GM18517 (cell line): ENCODE measurements around the gene PIEZO2.

Experiments used
- ATAC-seq: cut with Tn5 transposase; IDR thresholded peaks from one replicate; pipeline ENCODE4 v1.9.1; 2021; ENCODE audit warnings: mild to moderate bottlenecking, moderate library complexity; ENCODE audit not compliant: unreplicated experiment

Gene PIEZO2

DNA sequence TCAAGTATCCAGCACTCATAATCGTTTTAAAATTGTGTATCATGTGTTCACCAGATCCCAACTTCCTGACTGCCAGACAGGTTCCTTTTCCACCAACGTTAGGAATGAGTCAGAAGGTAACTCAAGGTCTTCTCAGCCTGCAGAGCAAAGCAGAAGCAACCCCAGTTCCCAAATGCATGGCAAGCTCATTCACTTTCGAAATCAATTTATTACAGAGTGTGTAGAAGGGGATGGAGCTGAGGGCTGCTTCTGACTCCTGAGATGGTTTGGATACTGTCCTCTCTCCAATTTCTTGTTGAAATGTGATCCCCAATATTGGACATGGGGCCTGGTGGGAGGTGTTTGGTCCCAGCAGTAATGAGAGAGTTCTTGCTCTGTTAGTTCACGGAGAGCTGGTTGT is 114.5 kb downstream of the PIEZO2 start:
- ATAC-seq, result no peak

DNA sequence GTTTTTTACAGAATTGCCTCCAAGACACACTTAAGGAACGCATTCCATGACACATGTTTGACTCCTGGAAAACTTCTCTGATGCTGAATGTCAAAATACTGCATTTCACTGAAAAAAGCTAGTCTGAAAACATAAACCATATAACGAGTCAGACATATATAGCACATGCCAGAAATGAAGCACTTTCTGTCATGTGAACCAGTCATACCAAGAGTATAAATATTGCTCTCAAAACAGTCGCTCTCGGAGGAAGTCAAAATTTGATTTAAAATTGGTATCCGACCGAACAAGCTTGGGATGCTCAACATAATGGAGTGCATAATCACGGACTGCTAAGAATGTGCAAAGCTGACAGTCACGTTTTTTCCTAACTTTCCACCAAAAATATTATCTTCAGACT is 115.9 kb downstream of the PIEZO2 start:
- no peak for ATAC-seq

DNA sequence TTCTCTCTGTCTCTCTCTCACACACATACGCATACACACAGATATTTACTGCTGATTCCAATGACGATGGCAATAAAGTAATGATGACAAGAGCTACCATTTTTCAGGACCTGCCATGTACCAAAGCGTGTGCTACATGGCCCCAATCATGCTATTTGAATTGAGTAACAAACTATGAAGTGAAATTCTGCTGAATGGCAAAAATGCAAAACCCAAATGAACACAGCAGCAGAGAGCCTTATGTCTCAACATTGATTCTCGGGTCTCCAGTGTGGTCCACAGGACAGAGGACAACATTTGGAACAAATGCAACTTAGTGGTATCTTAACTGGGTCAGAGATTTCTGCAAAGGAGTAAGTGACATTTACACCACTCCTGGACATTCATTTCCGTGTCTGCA is 117.4 kb downstream of the PIEZO2 start:
- no peak for ATAC-seq

DNA sequence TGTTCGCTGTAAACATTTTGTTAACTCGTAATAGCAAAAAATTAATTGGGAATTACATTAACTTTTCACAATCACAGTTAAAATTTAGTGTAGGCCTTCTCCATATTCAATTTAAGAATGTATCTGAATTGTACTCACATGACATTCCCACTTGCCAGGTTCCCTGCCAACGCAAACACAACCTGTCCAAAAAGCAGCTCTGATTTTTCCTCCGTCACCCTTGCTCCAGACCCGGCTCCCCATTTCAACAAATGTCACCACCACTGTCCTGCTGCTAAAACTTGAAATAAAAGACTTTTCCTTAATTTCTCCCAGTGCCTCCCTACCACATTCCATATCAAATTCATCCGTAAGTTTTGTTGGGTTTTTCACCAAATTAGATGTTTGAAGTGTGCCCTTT is 120.3 kb downstream of the PIEZO2 start:
- ATAC-seq, result no peak

DNA sequence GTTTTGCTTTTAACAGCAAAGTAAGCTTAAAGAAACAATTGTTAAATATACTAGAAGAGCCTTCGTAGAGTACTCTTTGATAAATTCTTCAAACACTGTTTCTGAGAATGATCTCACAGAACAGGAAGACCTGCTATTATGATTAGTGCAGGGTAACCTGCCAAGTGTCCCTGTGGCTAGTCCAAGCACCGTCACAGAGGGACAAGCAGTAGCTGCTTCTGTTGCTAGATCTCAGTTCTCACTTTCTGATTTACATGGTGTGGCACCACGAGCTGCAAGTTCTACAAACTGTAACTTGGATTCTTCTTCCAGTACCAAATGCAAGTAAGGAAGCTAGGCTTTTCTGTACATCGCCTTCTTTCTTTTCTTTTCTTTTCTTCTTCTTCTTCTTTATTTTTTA is 121.5 kb downstream of the PIEZO2 start:
- ATAC-seq, result no peak

DNA sequence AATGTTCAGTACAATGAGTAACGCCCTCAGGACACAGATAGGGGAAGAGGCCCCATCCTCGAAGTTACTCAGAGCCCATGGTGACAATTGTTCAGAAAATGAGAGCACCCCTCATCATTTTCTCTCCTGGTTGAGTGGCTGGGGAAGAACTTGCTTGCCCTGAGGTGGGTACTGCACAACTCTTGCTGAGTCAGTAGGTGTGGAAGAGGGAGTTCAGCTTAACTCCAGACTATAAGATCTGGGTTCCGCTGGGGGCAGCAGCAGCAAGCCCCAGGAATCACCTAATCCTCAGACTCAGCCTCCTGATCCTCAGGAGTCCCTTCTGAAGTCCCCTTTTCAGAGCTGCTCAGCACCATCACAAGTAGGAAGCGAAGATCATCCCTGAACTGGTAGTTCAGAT is 123.7 kb downstream of the PIEZO2 start:
- ATAC-seq, result no peak

DNA sequence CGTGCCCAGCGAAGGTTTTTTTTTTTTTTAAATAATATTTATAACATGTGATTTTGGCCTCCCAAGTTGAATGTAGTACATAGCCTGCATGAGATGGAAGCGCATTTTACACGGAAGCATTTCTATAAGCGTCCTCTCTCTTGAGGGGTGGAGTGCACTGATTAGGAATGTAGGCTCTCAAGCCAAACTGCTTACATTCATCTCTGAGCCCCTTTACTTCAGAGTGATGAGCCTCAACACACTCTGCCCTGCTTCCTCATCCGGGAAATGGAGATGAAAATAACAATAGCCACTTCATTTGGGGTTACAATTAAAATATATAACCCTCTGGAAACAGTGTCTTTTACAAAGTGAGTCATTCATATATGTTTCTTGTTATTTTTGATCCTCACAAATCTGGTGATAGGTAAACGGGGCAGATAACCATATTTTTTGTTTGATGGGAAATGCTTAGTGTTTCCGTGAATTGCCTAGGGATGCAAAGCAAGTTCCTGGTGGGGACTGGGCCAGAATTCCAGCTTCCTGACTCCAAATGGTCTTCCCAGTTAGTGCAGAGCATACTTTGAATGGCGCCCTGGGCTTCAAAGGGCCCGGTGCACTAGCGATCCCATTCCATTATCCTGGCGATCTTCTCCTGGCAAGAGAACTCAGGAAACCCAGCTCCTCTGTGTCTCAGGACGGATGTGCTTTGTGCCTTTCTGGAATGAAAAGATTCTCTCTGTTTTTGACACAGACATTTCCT is 124.3 kb downstream of the PIEZO2 start:
- ATAC-seq, result no peak

DNA sequence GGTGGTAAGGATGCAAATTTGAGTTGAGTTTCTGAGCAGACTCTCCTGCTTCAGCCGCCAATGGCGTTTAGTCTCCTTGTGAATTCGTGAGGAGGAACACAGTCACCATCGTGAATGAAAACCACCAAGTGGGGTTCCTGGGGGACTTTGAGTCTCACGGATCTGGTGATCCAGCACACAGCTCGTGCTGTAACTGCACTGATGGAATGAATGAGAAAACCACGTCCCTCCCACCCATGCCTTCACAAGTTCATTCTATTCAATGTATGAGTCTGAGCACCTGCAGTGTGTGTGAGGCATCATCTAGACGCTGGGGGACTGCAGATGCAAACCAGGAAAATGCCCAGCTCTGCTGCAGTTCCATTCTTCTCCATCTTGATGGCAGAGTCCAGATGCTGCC is 127.9 kb downstream of the PIEZO2 start:
- no peak for ATAC-seq

DNA sequence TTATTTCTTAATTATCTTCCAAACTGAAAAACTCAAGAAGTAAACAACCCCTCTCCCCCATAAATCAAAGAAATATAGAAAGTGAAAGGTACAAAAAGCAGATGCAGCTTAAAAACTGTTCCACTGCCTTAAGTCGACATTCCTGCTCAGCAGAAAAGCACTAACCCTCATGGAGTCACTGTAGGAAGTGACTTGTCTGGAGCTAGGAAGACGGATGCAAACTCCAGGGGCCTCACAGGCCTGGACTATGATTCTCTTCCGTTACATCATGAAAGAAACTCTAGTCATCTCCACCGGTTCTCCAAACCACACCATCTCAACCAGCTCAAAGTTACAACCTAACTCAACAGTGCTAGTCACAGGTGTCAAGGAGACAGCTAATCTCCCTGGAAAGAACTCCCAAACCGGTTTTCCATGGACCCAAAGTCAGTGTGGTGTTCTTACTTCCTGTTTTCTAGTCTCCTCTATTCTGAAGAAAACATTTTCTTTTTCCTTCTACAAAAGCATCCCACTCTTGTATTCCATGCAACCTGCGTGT is 128.4 kb downstream of the PIEZO2 start:
- ATAC-seq, result no peak

DNA sequence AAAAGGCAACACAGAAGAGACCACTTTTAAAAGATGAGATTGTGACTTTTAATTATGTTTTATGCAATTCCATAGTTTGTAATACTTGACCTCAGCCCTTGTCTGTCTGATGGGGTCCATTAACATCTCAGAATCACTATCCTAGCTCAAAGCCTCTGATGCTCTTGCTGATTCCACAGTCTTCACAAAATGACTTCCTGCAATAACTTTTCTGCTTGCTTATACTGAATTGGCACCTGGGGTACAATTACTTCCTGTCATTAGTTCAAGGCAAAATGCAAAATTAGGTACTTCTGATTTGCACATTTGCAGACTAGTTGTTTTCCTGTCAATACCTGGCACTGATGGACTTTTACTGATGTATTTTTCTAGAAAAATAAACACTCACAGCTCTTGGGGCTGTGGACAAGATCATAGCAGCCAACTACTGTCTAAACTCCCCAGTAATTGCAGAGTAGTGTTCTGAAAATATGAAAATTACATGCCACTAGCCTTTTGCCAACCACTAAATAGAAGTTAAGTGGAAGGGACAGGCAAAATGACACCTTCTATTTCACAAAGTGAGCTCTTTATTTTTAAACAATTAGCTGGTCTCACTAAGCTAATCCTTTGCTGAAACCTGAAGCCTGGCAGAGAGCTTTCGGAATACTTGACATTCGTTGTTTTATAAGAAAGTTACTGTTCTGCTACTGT is 129.1 kb downstream of the PIEZO2 start:
- no peak for ATAC-seq

DNA sequence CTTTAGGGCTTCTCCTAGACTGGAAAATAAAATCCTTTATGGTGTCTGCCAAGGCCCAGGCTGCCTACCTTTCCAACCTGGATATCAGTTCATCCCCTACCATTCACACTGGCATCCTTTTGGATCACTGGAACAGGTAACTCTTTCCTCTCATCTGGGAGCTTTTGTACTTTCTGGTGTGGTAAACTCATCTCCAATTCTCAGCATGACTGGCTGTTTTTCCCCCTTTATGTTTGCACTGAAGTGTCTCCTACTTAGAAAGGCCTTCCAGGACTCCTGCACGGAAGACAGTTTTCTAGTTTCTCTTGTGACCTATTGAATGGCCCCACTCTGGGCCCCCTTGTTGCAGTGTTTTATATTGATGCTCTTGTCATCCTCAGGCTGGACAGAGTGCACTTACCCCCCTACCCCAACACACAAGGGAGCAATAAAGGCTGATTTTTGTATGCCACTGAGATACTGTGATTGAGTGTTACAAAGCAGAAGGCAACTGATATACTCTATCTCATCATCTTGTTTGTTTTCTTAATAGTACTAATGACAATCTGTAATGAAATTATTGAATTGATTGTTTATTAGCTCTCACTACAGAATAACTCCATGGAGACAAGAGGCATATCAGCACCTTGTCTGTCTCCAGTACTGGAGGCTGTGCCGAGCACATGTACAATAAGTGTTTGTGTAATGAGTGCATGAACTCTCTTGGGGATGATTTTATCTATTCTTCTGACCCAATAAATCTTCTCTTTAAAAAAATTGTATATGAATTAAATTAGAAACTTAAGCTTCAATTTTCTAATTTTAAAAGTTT is 129.9 kb downstream of the PIEZO2 start:
- ATAC-seq, result no peak

DNA sequence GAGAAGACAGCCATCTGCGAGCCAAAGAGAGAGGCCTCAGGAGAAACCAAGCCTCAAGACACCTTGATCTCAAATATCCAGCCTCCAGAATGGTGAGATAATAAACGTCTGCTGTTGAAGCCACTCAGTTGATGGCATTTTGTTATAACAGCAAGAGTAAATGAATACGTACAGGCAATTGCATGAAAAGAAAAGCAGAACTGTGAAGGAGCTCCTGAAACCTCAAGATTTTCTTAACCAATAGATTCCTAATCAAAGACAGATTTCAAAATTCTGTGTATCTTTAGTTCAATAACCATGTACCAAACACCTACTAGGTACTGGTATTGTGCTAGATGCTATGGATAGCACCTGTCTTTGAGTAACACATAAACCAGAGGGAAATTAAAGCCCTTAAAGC is 139.5 kb downstream of the PIEZO2 start:
- no peak for ATAC-seq

DNA sequence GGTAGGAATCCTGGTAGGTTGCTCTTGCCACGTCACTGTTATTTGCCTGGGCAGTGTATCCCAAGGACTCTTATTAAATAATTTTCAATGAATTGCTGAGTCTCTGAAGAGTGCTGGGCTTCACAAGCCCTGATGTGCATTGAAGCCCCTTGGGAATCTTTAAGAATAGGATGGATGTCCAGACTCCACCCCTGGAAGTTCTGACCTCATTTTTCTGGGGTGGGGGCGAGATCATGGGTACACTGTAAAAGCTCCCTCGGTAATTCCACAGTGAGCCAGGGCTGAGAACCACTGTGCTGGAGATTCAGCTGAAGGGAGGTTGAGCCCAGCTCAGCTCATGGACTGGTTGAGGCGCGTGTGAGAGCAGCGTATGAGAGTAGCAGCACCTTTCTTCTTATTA is 140.2 kb downstream of the PIEZO2 start:
- no peak for ATAC-seq

DNA sequence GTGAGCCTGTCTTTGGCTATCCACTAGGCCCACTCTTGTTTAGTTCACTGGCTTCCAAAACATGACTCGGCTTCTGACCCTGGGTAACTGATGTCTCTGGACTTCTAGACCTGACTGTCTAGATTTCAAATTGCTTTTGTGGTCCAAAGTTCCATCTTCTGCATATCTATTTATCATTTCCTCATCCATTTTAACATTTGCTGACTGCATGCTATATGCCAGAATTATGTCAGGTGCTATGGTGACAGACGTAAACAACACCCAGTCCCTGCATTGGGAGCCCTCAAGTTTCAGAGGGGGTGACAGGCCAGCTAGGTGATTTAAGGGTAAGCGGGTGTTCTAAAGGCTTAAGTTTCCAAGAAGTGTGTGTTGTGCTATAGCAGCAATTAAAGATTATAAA is 140.9 kb downstream of the PIEZO2 start:
- no peak for ATAC-seq

DNA sequence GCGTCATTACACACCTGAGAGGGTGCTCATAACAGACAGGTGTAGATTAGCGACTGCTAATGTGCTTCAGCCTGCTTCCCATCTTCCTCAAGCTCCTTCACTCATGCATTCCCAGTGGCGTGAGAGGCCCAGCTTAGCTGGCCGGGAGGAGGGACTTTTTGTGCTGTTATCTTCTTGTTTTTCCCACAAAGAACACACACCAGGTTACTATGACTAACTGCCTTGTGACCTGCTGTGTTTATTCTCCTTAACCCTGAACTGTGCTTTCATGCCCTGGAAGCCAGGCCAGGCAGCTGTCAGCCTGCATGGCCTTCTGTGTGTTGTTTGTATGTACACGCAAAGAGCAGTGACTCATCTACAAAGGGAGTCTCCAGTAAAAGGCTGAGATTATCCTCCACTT is 143.8 kb downstream of the PIEZO2 start:
- ATAC-seq, result no peak

DNA sequence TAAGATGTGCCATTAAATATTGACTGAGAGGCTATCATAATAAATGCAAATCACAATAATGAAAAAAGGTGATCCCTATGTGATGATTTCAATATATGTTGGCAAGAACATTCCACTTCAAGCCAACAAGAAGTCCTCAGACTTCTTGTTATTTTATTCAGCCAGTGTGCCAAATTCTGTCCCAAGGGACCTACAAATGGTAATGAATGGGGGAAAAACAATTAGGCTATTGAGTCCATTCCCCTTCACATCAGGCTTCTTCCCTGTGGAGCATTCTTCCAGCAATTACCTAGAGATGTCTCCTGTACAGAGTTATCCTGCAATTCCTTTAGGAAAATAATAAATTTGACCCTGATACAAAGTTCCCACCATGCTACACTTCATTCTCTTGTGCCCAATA is 144.4 kb downstream of the PIEZO2 start:
- ATAC-seq, result no peak

DNA sequence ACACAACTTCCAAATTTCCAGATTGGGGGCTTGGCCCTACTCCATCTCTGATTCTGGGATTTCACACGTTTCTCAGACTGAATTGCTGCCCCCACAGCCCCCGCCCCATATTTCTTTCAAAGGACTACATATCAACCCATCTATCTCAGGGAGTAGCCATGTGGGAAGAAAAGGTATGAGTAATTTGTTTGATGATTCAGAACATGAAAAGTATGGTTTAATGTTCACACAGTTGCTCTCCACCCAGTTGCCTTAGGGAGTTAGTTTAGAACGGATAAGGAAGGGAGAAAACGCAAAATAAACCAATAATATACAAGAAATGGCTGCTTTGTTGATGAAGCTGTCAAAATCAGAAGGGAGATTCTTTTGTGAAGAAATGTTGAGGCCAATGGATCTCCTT is 145.1 kb downstream of the PIEZO2 start:
- ATAC-seq, result no peak

DNA sequence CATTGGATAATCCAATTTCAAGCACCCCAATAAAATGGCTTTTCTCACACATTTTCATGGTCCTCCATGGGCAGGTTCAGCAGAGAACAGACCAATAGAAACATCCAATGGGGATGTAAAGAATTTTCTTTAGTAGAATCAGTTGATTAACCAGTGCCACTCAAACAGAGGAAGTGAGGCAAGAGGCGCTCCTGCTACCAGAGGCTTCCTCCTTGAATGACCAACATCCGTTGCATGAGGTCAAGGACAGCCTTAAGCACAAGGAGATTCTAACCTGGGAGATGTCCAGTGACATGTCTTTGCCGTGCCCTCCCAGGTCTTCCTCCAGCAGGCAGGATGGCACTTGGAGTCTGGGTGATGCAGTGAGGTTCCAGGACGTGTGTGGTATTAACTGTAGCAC is 146.6 kb downstream of the PIEZO2 start:
- ATAC-seq, result no peak

DNA sequence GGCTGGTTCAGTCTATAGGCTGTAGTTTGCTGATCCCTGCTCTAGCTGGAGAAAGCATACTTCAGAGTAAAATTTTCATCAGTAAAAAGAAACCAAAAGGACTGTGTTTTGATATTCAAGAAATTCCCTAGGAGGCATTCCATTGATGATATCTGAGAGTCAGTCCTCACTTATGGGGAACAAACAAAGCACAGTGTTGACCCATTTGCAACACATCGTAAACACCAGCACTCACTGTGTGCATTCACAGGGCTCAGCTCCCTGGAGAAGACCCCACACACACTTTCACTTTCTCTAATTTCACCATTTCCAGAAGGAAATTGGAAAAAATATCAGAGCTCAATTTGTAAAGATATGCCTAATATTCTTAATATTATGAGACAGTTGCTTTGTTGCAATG is 147.1 kb downstream of the PIEZO2 start:
- no peak for ATAC-seq

DNA sequence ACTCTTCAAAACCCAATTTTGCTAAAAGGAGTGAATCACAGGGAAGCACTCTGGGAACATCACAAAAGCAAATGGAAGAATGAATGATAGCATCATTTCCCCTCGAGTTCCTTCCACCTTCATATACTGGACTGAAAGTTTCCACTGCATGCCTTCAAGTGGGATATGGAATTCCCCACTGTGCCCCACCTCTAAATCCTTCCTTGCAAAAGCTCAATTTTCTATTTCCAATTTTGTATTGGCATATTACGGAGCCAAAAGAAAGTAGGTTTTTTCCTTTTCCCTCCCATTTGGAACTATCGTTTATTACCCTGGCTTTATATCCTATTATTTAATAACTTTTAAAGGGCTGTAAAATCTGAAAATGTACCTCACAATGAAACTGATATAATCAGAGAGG is 149.3 kb downstream of the PIEZO2 start:
- ATAC-seq, result no peak

DNA sequence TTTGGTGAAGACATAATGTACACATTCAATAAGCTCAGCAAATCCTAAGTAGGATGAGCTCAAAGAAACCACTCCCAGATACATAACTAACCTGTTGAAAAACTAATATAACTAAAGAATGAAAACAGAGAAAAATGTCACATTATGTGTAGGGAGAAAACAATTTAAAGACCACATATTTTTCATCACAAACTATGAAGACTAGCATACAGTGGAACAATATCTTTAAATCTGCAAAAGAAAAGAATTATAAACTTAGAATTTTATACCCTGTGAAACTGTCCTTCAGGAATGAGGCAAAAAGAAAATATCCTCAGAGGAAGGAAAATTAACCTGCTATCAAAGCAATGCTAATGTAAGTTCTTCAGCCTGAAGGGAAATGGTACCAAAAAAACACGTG is 151.5 kb downstream of the PIEZO2 start:
- ATAC-seq, result no peak

DNA sequence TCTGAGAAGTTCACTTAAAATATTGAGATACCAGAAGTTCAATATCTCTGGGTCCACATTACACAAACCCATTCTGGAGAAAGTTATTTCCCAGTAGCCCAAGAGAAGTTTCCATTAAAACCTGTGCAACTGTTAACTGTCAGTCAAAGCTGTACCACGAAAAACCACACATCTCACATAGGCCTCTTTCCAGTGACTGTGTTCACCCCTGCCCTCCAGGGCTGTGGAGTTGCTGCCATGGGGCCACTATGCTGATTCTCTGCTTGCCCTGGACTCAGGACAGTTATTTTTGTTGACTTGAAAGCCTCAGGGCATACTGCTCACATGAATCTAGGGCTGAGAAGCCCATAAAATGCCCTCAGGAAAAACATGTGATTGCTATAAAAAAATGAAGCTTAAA is 153.8 kb downstream of the PIEZO2 start:
- no peak for ATAC-seq
